ENCODE measurements around the gene NXPE3. TPM values are rescaled to one million over a fixed set of nuclear protein-coding genes. Genes with fewer than 3 reads are reported as not detected.

Gene NXPE3
- total RNA-seq, 1 donor from 2014 or later: 21.3 TPM

DNA sequence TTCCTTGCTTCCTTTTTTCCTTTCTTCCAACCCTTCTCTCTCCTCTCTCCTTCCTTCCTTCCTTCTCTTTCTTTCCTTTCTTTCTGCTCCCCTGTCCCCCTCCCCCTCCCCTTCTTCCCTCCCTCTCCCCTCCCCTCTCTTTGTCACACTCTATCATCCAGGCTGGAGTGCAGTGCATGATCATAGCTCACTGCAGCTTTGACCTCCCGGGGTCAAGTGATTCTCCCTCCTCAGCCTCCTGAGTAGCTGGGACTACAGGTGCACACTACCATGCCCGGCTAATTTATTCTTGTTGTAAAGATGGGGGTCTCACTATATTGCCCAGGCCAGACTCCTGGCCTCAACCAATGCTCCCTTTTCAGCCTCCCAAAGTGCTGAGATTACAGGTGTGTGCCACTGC is 89.0 kb downstream of the NXPE3 start:
- intact Hi-C loops (cut with micrococcal nuclease): no loop called here

GRCh38 chr3:101868534-101869464 is 89.8 kb downstream of the NXPE3 start:
- intact Hi-C loops (cut with micrococcal nuclease): no loop called here

DNA sequence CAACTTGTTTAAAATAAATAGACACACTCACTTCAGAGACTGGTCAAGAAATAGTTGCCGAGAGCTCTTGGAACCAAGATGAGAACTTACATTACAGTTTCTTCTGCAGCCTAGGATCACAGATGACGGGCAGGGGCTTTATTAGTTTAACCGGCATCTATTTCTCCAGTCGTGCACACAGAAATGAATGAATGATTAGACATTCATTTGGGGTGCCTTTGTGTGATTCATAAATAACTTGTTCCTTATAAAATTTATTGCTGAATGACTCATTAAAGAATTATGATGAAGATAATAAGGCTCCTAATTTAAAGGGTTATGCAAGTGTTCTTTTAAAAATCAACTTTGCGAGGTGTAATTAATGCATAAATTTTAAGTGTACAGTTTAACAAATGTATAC is 91.1 kb downstream of the NXPE3 start:
- intact Hi-C loops (cut with micrococcal nuclease): no loop called here

GRCh38 chr3:101873619-101874018 is 94.6 kb downstream of the NXPE3 start:
- intact Hi-C loops (cut with micrococcal nuclease): no loop called here

- intact Hi-C loops (cut with micrococcal nuclease): no loop called here
These were observed 97.1 kb downstream of the NXPE3 start for GRCh38 chr3:101876142-101876541.

Other genes starting within 250 kb of the NXPE3 start
- 26.2 and 30.3 TPM in 2 replicates for gene TRMT10C, start 217.3 kb upstream of the NXPE3 start, total RNA-seq
- 159 and 167 TPM in 2 replicates for gene PCNP, start 205.0 kb upstream of the NXPE3 start, total RNA-seq
- gene ZBTB11, start 102.1 kb upstream of the NXPE3 start, total RNA-seq: 29.6 and 30.9 TPM in 2 replicates
- 1,136 and 1,140 TPM in 2 replicates for gene RPL24, start 92.5 kb upstream of the NXPE3 start, total RNA-seq
- gene CEP97, start 54.6 kb upstream of the NXPE3 start, total RNA-seq: 22.0 and 22.3 TPM in 2 replicates
- 60.7 and 61.0 TPM in 2 replicates for gene NFKBIZ, start 70.3 kb downstream of the NXPE3 start, total RNA-seq